A549 (cell line): Measurements from ENCODE around the gene SLC15A2. TPM values are rescaled to one million over a fixed set of nuclear protein-coding genes. Genes with fewer than 3 reads are reported as not detected.

ENCODE experiments used
- ATAC-seq, 2 experiments: fragments of 200-7000 bp in 1 of 2; fragments of >200 bp in 1 of 2; cut with Nextera tagmentation in 1 of 2; cut with Tn5 transposase in 1 of 2; 3 replicates each; pipeline versions ENCODE4 v1.8.0 to v1.9.1; 2018 to 2020; ENCODE audit warnings: mild to moderate bottlenecking in 1 of 2, moderate library complexity in 1 of 2
- CTCF ChIA-PET: fragments of 300-600 bp; sonication (Branson Sonifier 250); formaldehyde crosslinking; extraction: SDS; loops from one replicate; lab custom pipeline; 2021; ENCODE audit warnings: antibody characterized with exemption, inconsistent platforms; lab: Yijun Ruan, JAX
- POLR2A ChIA-PET: fragments of 350-600 bp; formaldehyde crosslinking; extraction: SDS; loops from one replicate; lab custom pipeline; 2021; ENCODE audit warnings: antibody characterized with exemption, inconsistent platforms; lab: Yijun Ruan, JAX
- DNase-seq, 2 experiments: peaks; one replicate each; pipeline versions ENCODE4 v3.0.0 to v3.0.0-alpha.2; 2011 to 2016; ENCODE audit warnings: low read depth in 1 of 2, low spot score in 1 of 2
- FAIRE-seq: peaks from 2 replicates; lab custom pipeline; 2011; peaks lifted over from hg19 to GRCh38; lab: Jason Lieb, UNC
- H3K27ac ChIP-seq, 2 experiments: fragments of >200 bp; sonication (Bioruptor Twin); formaldehyde crosslinking; 3 replicates each; pipeline ENCODE4 v1.5.1; 2016 to 2017
- H3K4me1 ChIP-seq: fragments of >200 bp; sonication (Bioruptor Twin); formaldehyde crosslinking; 3 replicates; pipeline ENCODE4 v1.6.1; 2016
- H3K4me2 ChIP-seq: fragments of >200 bp; sonication (Bioruptor Twin); formaldehyde crosslinking; 3 replicates; pipeline ENCODE4 v1.6.1; 2016
- H3K4me3 ChIP-seq: fragments of >200 bp; sonication (Bioruptor Twin); formaldehyde crosslinking; 3 replicates; pipeline ENCODE4 v1.5.1; 2016
- H3K9me3 ChIP-seq: fragments of >200 bp; sonication (Bioruptor Twin); formaldehyde crosslinking; 3 replicates; pipeline ENCODE4 v1.6.1; 2016
- CEBPB ChIP-seq, 2 experiments: fragments of >200 bp in 1 of 2; sonication (Bioruptor Twin) in 1 of 2; formaldehyde crosslinking in 1 of 2; IDR thresholded peaks; 2 replicates each; pipeline ENCODE4 v1.6.1; 2012 to 2016
- CHD2 ChIP-seq: fragments of 150-350 bp; IDR thresholded peaks from 2 replicates; pipeline ENCODE4 v1.6.1; 2014; ENCODE audit warnings: low read length; ENCODE audit not compliant: partially characterized antibody
- FOSB ChIP-seq: fragments of 250-450 bp; sonication (Bioruptor Pico); IDR thresholded peaks from 2 replicates; pipeline ENCODE4 v1.5.0; 2020; ENCODE audit warnings: mild to moderate bottlenecking, moderate library complexity
- FOSL2 ChIP-seq, 2 experiments: fragments of 450-650 bp in 1 of 2; fragments of >200 bp in 1 of 2; sonication (Bioruptor Twin) in 1 of 2; formaldehyde crosslinking; IDR thresholded peaks; 2 replicates each; pipeline versions ENCODE4 v1.5.0 to v1.6.1; 2016 to 2020; ENCODE audit warnings: mild to moderate bottlenecking in 1 of 2, moderate library complexity in 1 of 2
- HES2 ChIP-seq: fragments of >200 bp; sonication (Bioruptor Twin); formaldehyde crosslinking; IDR thresholded peaks from 2 replicates; pipeline ENCODE4 v1.6.1; 2016
- HOXA7 ChIP-seq: fragments of 250-450 bp; sonication (Bioruptor Pico); IDR thresholded peaks from 2 replicates; pipeline ENCODE4 v1.5.0; 2020; ENCODE audit warnings: mild to moderate bottlenecking, moderate library complexity
- HOXB13 ChIP-seq: fragments of 250-450 bp; sonication (Bioruptor Pico); IDR thresholded peaks from 2 replicates; pipeline ENCODE4 v1.5.0; 2020; ENCODE audit warnings: low read depth, mild to moderate bottlenecking, moderate library complexity
- JUN ChIP-seq, 2 experiments: fragments of >200 bp; sonication (Bioruptor Twin); formaldehyde crosslinking; IDR thresholded peaks; 2 replicates in 1 of 2; 3 replicates in 1 of 2; pipeline ENCODE4 v1.6.1; 2016 to 2017
- KDM1A ChIP-seq: fragments of 200-600 bp; sonication (generic); IDR thresholded peaks from 2 replicates; pipeline ENCODE4 v1.6.1; 2016; ENCODE audit warnings: low read depth, mild to moderate bottlenecking
- KDM5A ChIP-seq: fragments of 200-600 bp; sonication (generic); IDR thresholded peaks from 2 replicates; pipeline ENCODE4 v1.6.1; 2016; ENCODE audit warnings: antibody characterized with exemption, mild to moderate bottlenecking
- MAFK ChIP-seq: fragments of 450-650 bp; IDR thresholded peaks from 2 replicates; pipeline ENCODE4 v1.6.1; 2014; ENCODE audit not compliant: partially characterized antibody
- MAZ ChIP-seq: fragments of 150-350 bp; IDR thresholded peaks from 2 replicates; pipeline ENCODE4 v1.6.1; 2014; ENCODE audit warnings: antibody characterized with exemption, low read depth, low read length, borderline replicate concordance
- MYC ChIP-seq: IDR thresholded peaks from 2 replicates; pipeline ENCODE4 v1.6.1; 2012; ENCODE audit warnings: mild to moderate bottlenecking, inconsistent platforms, low read length, improper control_type of control experiment, borderline replicate concordance
- PHF8 ChIP-seq: fragments of 200-600 bp; sonication (generic); IDR thresholded peaks from 2 replicates; pipeline ENCODE4 v1.6.1; 2016; ENCODE audit warnings: low read depth, mild to moderate bottlenecking, antibody characterized with exemption, moderate library complexity, borderline replicate concordance
- POLR2A ChIP-seq: IDR thresholded peaks from 2 replicates; pipeline ENCODE4 v1.6.1; 2012; ENCODE audit warnings: mild to moderate bottlenecking, low read length
- POLR2AphosphoS2 ChIP-seq: conservative IDR thresholded peaks from 2 replicates; pipeline ENCODE4 v1.6.1; 2012; ENCODE audit warnings: low read length, improper control_type of control experiment, inconsistent platforms
- RAD21 ChIP-seq, 2 experiments: fragments of >200 bp in 1 of 2; sonication (Bioruptor Twin) in 1 of 2; formaldehyde crosslinking in 1 of 2; IDR thresholded peaks in 1 of 2; conservative IDR thresholded peaks in 1 of 2; 2 replicates in 1 of 2; 3 replicates in 1 of 2; pipeline ENCODE4 v1.6.1; 2012 to 2018; ENCODE audit warnings: inconsistent platforms in 1 of 2
- TP53 ChIP-seq: fragments of 250-450 bp; sonication (Bioruptor Pico); IDR thresholded peaks from 2 replicates; pipeline ENCODE4 v1.5.0; 2021; ENCODE audit warnings: mild to moderate bottlenecking, moderate library complexity
- ZC3H11A ChIP-seq: fragments of 450-650 bp; IDR thresholded peaks from 2 replicates; pipeline ENCODE4 v1.6.1; 2014; ENCODE audit warnings: antibody characterized with exemption, mild to moderate bottlenecking
- ZNF302 ChIP-seq: fragments of 250-450 bp; sonication (Bioruptor Pico); IDR thresholded peaks from 2 replicates; pipeline ENCODE4 v1.9.0; 2021; ENCODE audit warnings: inconsistent platforms, mild to moderate bottlenecking, moderate library complexity
- WGBS: methylation state at CpG from one replicate; pipeline ENCODE4 v1.1.6; 2017; ENCODE audit errors: missing lambda C conversion rate; 5-methylcytosine and 5-hydroxymethylcytosine counted together
- polyA minus RNA-seq: library from RNA; depleted of rRNA, polyadenylated mRNA; stranded (reverse); fragments of >200 nt; gene quantifications from 2 replicates; pipeline ENCODE4 v1.2.3, GENCODE V29; 2011; rRNA and poly(A)+ RNA removed
- polyA plus RNA-seq, 4 experiments: library from polyadenylated mRNA; depleted of rRNA in 3 of 4; stranded (reverse); fragments of >200 nt; fragmentation: RNase III in 1 of 4; extraction: RNeasy Plus Mini Kit Qiagen cat#74134 plus additional on column Dnase treatment in 1 of 4; gene quantifications; 2 replicates in 3 of 4; 3 replicates in 1 of 4; pipeline ENCODE4 v1.2.3, GENCODE V29; 2011 to 2017
- TF ChIP-seq, protein P1 (sequence below): fragments of 200-600 bp; sonication (generic); IDR thresholded peaks from 2 replicates; pipeline ENCODE4 v1.6.1; 2016; ENCODE audit warnings: antibody characterized with exemption, mild to moderate bottlenecking, moderate library complexity
- TF ChIP-seq, protein P2 (sequence below): IDR thresholded peaks from 2 replicates; pipeline ENCODE4 v1.6.1; 2012

The SLC15A2 gene
- 0.63 and 0.75 TPM in 2 replicates for polyA plus RNA-seq (2011; rRNA removed)
- polyA plus RNA-seq (2012; cell fraction: cytosol; rRNA removed): 0.17 and 0.18 TPM in 2 replicates
- 0.19 and 0.34 TPM in 2 replicates for polyA plus RNA-seq (2012; cell fraction: nucleus; rRNA removed)
- polyA plus RNA-seq (2017; fragmentation: RNase III; extraction: RNeasy Plus Mini Kit Qiagen cat#74134 plus additional on column Dnase treatment): 0.09 to 0.42 TPM (median 0.18 TPM) in 3 replicates
- polyA minus RNA-seq: 0.12 and 2.6 TPM in 2 replicates

GRCh38 chr3:121894301-121894990 lies at the start of gene SLC15A2:
SLC15A2 (plus strand) TSS chr3:121894401; CDS start chr3:121894477, 76 bp downstream.
- FAIRE-seq (no peak), ATAC-seq (no peak), DNase-seq (no peak)
- Histone ChIP-seq H3K27ac (no peak within 1 kb of the TSS), H3K4me1 (no peaks in the 10 kb centered on the region), H3K4me2 (no peak within 1 kb of the TSS), H3K4me3 (no peak within 1 kb of the TSS), H3K9me3 (no peaks in the 10 kb centered on the region)
- POLR2A ChIA-PET: no interaction called here
- 26% methylated on average over 3 of the region's 3 CpGs for WGBS
- no peak for TF ChIP-seq FOSB (CRISPR knock-in tag)
- TF ChIP-seq RAD21 (conservative IDR thresholded peaks at IDR 0.05 in 1 of 2, IDR thresholded peaks at IDR 0.05 in 1 of 2): no peak
- TF ChIP-seq ZNF302: no peak
- TF ChIP-seq KDM5A: no peak
- TF ChIP-seq MAFK: no peak
- TF ChIP-seq, protein P1, sequence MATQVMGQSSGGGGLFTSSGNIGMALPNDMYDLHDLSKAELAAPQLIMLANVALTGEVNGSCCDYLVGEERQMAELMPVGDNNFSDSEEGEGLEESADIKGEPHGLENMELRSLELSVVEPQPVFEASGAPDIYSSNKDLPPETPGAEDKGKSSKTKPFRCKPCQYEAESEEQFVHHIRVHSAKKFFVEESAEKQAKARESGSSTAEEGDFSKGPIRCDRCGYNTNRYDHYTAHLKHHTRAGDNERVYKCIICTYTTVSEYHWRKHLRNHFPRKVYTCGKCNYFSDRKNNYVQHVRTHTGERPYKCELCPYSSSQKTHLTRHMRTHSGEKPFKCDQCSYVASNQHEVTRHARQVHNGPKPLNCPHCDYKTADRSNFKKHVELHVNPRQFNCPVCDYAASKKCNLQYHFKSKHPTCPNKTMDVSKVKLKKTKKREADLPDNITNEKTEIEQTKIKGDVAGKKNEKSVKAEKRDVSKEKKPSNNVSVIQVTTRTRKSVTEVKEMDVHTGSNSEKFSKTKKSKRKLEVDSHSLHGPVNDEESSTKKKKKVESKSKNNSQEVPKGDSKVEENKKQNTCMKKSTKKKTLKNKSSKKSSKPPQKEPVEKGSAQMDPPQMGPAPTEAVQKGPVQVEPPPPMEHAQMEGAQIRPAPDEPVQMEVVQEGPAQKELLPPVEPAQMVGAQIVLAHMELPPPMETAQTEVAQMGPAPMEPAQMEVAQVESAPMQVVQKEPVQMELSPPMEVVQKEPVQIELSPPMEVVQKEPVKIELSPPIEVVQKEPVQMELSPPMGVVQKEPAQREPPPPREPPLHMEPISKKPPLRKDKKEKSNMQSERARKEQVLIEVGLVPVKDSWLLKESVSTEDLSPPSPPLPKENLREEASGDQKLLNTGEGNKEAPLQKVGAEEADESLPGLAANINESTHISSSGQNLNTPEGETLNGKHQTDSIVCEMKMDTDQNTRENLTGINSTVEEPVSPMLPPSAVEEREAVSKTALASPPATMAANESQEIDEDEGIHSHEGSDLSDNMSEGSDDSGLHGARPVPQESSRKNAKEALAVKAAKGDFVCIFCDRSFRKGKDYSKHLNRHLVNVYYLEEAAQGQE: no peak
- TF ChIP-seq HOXB13 (CRISPR knock-in tag): no peak
- no peak for TF ChIP-seq ZC3H11A
- TF ChIP-seq MAZ: no peak
- no peak for TF ChIP-seq JUN (IDR thresholded peaks at IDR 0.05)
- TF ChIP-seq MYC: no peak
- no peak for TF ChIP-seq TP53 (CRISPR knock-in tag)
- no peak for TF ChIP-seq FOSL2 (IDR thresholded peaks at IDR 0.05)
- TF ChIP-seq FOSL2 (CRISPR knock-in tag; IDR thresholded peaks at IDR 0.05): no peak
- TF ChIP-seq KDM1A: no peak
- TF ChIP-seq, protein P2, sequence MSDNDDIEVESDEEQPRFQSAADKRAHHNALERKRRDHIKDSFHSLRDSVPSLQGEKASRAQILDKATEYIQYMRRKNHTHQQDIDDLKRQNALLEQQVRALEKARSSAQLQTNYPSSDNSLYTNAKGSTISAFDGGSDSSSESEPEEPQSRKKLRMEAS: no peak
- TF ChIP-seq POLR2A: no peak
- no peak for TF ChIP-seq HES2
- TF ChIP-seq POLR2AphosphoS2: no peak
- TF ChIP-seq HOXA7 (CRISPR knock-in tag): no peak
- CTCF ChIA-PET: interaction anchor here (1.5 kb wide), 1 partner anchor 12 kb away, joined by 3 read pairs; no protein-coding TSS in a partner anchor

GRCh38 chr3:121844892-121845291 lies 49.3 kb upstream of the SLC15A2 start:
- DNase-seq (no peak), ATAC-seq (no peak), FAIRE-seq (no peak)
- whole genome bisulfite sequencing: 87% methylated on average over 7 of the region's 7 CpGs
- no peak overlapping the region for H3K4me2 ChIP-seq
- no peaks in the 10 kb centered on the region for H3K9me3 ChIP-seq
- POLR2A ChIA-PET: no interaction called here
- TF ChIP-seq PHF8: no peak
- TF ChIP-seq JUN (IDR thresholded peaks at IDR 0.05): no peak
- no peak for TF ChIP-seq TP53 (CRISPR knock-in tag)
- no peak for TF ChIP-seq CHD2
- no peak for TF ChIP-seq KDM5A
- no peak for TF ChIP-seq RAD21 (conservative IDR thresholded peaks at IDR 0.05 in 1 of 2, IDR thresholded peaks at IDR 0.05 in 1 of 2)
- TF ChIP-seq CEBPB (IDR thresholded peaks at IDR 0.05): no peak
- H3K4me1 ChIP-seq: no peaks in the 10 kb centered on the region
- no peak overlapping the region for H3K4me3 ChIP-seq
- H3K27ac ChIP-seq: no peak overlapping the region
- CTCF ChIA-PET: no interaction called here
